Activated naive CD4-positive, alpha-beta T cell treated with anti-CD3 and anti-CD28 coated beads, Interleukin-2, amount 50 U/mL, for 24 hours (primary cell): ENCODE measurements around the gene C8A.

Experiments
- H3K27ac Mint-ChIP-seq: one replicate; pipeline ENCODE4 v1.8.0; 2021; ENCODE audit warnings: mild to moderate bottlenecking, mixed read lengths
- H3K27me3 Mint-ChIP-seq: one replicate; pipeline ENCODE4 v1.8.0; 2021; ENCODE audit warnings: mixed read lengths
- H3K36me3 Mint-ChIP-seq: one replicate; pipeline ENCODE4 v1.8.0; 2021; ENCODE audit warnings: mixed read lengths
- H3K4me1 Mint-ChIP-seq: one replicate; pipeline ENCODE4 v1.8.0; 2021; ENCODE audit warnings: mixed read lengths
- H3K4me3 Mint-ChIP-seq: one replicate; pipeline ENCODE4 v1.8.0; 2021; ENCODE audit warnings: mild to moderate bottlenecking, mixed read lengths
- H3K9me3 Mint-ChIP-seq: one replicate; pipeline ENCODE4 v1.8.0; 2021; ENCODE audit warnings: mixed read lengths

C8A gene

DNA sequence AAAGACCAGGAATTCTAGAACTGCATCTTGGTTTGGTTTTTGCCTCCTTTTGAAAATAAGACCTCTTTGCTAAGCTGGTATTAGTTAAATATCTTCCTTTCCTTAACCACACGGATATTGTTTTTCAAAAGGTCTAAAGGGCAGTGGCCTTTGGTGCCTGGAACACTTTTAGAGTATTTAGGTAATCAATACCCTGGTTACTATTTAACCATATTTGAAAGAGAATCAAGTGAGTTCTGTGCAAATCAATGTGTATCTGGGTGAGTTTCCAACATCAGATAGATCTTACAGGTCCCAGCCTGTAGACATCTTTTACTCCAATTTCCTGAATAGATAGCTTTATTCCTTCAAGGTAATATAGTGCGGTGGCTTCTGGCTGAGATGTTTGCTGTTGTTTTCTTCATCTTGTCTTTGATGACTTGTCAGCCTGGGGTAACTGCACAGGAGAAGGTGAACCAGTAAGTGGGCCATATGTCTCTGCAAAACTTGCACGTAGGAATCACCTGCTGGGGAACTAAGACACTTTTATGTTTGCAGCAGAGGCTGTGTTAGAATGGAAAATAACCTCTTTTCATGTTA lies at the start of gene C8A:
C8A (plus strand) TSS at position 277 of the 579 bp plus-strand sequence; CDS start at position 382, 105 bp downstream.
- Mint-ChIP-seq H3K36me3 (no peaks in the 10 kb centered on the region), H3K27me3 (peaks cover 16% of the 10 kb centered on the region), H3K9me3 (no peaks in the 10 kb centered on the region), H3K4me3 (no peak within 1 kb of the TSS), H3K27ac (no peak within 1 kb of the TSS), H3K4me1 (no peaks in the 10 kb centered on the region)

DNA sequence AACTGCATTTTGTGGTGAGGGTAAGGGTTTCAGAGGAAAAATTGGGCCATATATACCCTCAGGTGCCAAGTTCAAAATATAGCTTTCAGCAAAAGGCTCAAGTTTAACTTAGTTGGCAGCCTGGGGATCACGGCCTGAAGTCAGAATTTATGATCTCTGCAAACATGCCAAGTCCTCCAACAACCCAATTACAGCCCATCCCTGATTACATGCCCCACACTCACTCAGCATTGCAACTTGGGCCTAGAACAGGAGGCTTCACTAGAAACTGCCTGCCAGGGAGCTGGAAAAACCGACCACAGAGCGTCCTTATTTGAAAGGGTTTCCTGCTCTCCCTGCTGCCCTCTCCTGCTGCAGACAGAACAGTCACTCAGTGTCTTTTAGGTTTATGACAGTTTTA lies 47.8 kb upstream of the C8A start:
- Mint-ChIP-seq H3K9me3 (no peaks in the 10 kb centered on the region), H3K27me3 (peaks cover 3% of the 10 kb centered on the region), H3K36me3 (no peaks in the 10 kb centered on the region), H3K4me1 (no peaks in the 10 kb centered on the region), H3K27ac (no peak overlapping the region), H3K4me3 (no peak overlapping the region)

DNA sequence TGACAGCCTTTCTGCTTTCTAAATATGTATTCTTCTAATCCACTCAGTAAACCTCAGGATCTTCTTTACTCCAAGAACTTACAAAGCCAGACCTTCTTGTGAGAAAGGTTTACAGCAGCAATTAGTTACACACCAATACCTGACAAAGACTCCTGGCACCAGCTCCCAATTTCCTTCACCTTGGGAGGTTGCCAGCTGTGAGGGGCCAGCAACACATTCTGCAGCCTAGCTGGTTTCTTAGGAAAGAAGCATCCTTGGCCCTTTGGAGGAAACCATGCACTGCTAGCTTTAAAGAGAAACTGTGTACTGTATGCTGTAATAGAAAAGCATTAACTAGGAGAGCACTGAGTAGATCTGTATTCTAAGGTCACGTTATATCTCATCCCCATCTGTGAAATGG lies 46.2 kb upstream of the C8A start:
- no peaks in the 10 kb centered on the region for H3K4me1 Mint-ChIP-seq
- H3K27me3 Mint-ChIP-seq = peaks cover 3% of the 10 kb centered on the region
- H3K36me3 Mint-ChIP-seq = no peaks in the 10 kb centered on the region
- no peaks in the 10 kb centered on the region for H3K9me3 Mint-ChIP-seq
- no peak overlapping the region for H3K4me3 Mint-ChIP-seq
- no peak overlapping the region for H3K27ac Mint-ChIP-seq

DNA sequence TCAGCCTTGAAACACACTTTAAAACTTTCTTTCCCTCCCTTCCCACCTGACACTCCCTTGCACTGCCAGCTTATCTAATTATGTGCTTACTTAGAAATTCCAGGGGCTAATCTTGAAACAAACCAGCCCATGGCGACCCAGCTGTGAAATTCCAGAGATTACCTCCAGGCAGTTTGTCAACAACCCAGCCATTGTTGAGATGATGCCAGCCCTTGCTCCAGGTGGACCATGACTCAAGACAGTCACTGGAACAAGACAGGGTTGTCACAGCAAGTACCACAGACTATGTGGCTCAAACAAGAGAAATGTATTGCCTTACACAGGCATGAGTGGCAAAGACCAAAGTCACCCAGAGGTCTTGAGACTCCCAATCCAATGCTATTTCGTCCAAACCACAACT lies 43.3 kb upstream of the C8A start:
- Mint-ChIP-seq H3K4me3 (no peak overlapping the region), H3K4me1 (no peaks in the 10 kb centered on the region), H3K27me3 (peaks cover 9% of the 10 kb centered on the region), H3K27ac (no peak overlapping the region), H3K36me3 (no peaks in the 10 kb centered on the region), H3K9me3 (no peaks in the 10 kb centered on the region)

DNA sequence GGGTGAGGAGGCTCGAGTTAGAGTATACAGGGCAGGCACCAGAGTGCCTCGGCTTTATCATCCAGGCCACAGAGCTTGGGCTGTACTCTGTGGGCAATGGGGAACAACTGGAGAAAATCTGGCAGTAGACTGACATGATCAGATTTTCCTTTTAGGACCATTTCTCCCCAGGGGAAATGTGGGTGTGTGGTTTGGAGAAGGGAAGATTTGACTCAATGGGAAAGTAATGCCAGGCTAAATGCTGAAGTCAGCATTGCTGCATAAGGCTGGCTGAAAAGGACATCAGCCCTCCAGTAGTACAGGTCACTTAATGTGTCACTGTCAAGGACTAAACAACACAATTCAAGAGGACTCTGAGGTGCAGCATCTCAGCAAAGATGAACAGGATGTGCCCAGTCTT lies 40.4 kb upstream of the C8A start:
- no peak overlapping the region for H3K27ac Mint-ChIP-seq
- peaks cover 13% of the 10 kb centered on the region for H3K27me3 Mint-ChIP-seq
- no peaks in the 10 kb centered on the region for H3K4me1 Mint-ChIP-seq
- H3K4me3 Mint-ChIP-seq = no peak overlapping the region
- H3K9me3 Mint-ChIP-seq = no peaks in the 10 kb centered on the region
- H3K36me3 Mint-ChIP-seq = no peaks in the 10 kb centered on the region

DNA sequence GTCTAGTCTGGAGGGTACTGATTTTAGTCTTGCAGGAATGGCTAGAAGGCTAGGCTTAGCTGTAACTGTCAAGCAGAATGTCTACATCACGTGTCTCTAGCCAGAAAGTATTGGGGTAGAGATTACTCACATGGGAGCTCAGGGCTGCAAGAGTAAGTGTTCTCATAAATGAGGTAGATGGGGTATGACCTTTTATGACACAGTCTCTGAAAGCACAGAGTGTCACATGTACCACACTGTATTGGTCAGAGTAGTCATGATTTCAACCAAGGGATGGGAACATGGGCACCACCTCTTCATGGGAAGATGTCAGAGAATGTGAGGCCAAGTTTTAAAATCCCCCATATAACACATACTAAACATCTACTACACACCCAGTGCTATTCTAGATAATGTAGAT lies 38.3 kb upstream of the C8A start:
- no peaks in the 10 kb centered on the region for H3K36me3 Mint-ChIP-seq
- peaks cover 11% of the 10 kb centered on the region for H3K27me3 Mint-ChIP-seq
- H3K27ac Mint-ChIP-seq = no peak overlapping the region
- no peaks in the 10 kb centered on the region for H3K4me1 Mint-ChIP-seq
- no peaks in the 10 kb centered on the region for H3K9me3 Mint-ChIP-seq
- H3K4me3 Mint-ChIP-seq = no peak overlapping the region

DNA sequence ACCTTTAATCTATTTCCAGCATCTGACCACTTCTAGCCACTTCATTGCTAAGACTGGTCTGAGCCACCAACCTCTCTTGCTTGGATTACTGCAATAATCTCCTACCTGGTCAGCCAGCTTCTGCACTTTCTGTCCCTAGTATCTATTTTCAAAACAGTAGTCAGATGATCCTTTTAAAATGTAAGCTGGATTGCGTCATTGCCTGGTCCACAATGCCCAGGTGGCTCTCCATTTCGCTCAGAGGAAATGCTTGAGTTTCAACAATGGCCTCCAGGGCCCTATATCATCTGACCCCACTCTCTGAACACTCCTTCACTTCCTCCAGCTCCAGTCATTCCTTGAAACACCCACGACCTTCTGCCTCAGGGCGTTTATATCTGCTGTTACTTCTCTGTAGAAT lies 37.7 kb upstream of the C8A start:
- H3K27me3 Mint-ChIP-seq = peaks cover 11% of the 10 kb centered on the region
- H3K36me3 Mint-ChIP-seq = no peaks in the 10 kb centered on the region
- no peak overlapping the region for H3K27ac Mint-ChIP-seq
- H3K4me3 Mint-ChIP-seq = no peak overlapping the region
- no peaks in the 10 kb centered on the region for H3K4me1 Mint-ChIP-seq
- no peaks in the 10 kb centered on the region for H3K9me3 Mint-ChIP-seq

DNA sequence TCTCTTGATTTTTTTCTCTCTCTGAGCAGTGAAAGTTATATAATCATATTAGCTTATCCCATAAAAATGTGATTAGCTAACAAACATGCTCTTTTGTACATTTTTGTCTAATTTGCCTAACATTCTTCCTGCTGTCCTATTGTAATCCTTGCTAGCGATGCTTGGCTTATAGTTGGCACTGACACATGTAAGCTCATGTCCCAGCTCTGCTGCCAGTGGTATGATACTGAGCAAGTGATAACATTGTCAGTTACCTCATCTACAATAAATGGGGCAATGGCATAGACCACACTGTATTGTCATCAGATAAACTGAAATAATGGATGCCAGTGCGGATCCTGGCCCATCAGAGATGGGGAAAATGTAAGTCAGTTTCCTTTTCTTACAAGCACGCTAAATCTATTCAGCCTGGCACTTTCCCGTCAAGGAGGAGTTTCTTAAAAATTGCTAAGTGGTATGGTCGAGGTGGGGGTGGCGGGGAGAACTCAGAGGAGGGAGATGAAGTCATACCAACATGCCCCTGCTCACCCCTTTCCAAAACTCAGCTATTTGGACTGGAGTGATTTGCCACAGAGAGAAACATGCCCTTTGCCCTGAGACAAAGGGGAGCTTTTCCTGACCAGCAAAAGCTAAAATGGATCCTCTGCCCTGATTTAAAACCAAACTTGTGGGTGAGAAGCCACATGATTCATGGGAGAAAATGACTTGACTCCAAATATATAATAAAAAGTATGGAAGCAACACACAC lies 36.7 kb upstream of the C8A start:
- Mint-ChIP-seq H3K36me3 (no peaks in the 10 kb centered on the region), H3K27me3 (peaks cover 11% of the 10 kb centered on the region), H3K4me3 (no peak overlapping the region), H3K27ac (no peak overlapping the region), H3K4me1 (no peaks in the 10 kb centered on the region), H3K9me3 (no peaks in the 10 kb centered on the region)

DNA sequence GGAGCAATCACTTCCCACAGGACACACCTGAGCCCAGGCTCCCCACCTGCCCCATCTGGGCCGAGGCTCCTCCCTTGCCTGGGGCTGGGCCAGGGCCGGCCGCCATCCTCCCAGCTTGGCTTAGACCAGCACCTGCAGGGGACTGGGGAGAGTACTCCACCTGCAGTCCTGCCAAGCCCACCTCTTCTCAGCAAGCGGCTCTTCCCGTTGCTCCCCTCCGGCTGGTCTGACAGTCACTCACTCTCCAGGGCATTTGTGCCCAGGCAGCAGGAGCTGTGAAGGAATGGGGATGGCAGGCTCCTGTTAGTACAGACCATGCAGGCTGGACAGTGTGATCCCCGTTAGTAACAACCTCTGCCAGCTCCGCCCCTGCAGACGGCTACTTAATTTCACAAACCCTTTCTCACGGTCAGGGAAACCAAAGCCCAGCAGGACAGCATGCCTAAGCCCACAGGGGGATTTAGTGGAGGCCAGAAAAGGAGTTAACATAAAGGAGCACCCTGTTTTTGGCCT lies 35.2 kb upstream of the C8A start, which contains the start of gene FYB2:
FYB2 (minus strand) TSS at position 18 of the 513 bp plus-strand sequence. CDS start 114 bp downstream, outside the sequence.
- H3K9me3 Mint-ChIP-seq = no peaks in the 10 kb centered on the region
- H3K27me3 Mint-ChIP-seq = peaks cover 8% of the 10 kb centered on the region
- H3K36me3 Mint-ChIP-seq = no peaks in the 10 kb centered on the region
- H3K4me1 Mint-ChIP-seq = no peaks in the 10 kb centered on the region
- no peak within 1 kb of the TSS for H3K27ac Mint-ChIP-seq
- no peak within 1 kb of the TSS for H3K4me3 Mint-ChIP-seq

DNA sequence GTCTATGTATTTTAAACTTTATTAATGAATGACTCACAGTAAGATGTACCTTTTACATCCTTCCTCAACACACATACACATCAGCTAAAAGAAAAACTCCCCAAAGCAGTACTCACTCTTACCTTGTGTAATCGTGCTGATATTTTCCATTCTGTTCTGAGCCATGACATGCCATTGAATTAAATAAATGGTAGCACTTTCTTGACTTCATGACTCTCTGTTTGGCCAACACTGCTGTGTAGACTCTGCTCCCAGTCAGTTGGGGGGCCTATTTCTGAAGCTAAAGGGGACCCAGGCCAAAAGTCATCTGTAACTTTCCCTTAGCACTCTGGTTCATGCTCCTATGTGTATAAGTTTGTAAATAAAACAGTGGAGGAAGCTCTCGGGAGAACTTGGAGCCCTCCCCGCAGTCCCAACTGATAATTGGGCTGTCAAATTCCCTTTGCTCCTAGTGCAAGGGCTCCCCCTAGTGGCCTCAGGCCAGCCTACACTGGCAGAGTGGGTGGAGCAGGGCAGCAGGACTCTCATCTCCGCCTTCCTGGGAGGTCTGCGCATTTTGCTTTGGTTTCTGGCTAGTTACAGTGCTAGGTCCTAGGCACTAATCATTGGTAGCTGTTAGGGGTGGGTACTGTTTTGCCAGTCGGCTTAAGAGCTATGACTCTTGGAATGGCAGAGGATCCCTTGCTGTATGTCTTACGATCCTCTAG lies 33.7 kb upstream of the C8A start:
- peaks cover 7% of the 10 kb centered on the region for H3K27me3 Mint-ChIP-seq
- no peaks in the 10 kb centered on the region for H3K9me3 Mint-ChIP-seq
- no peak overlapping the region for H3K27ac Mint-ChIP-seq
- H3K4me3 Mint-ChIP-seq = no peak overlapping the region
- H3K36me3 Mint-ChIP-seq = no peaks in the 10 kb centered on the region
- no peaks in the 10 kb centered on the region for H3K4me1 Mint-ChIP-seq

DNA sequence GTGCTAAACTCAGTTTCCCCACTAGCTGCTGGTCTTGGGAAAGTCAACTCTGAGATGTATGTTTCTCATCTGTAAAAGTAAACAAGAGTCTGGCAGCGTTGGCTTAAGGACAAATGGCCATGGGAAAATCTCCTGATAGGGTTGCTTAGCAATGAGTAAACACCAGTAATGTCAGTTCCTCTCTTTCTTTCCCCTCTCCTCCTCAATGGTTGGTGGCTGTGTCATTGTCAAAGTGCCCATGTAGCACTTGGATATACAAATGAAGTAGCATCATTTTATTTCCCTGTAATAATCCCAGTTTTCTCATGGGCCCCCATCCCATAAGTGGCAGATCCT lies 33.2 kb upstream of the C8A start:
- Mint-ChIP-seq H3K27me3 (peaks cover 5% of the 10 kb centered on the region), H3K4me3 (no peak overlapping the region), H3K36me3 (no peaks in the 10 kb centered on the region), H3K9me3 (no peaks in the 10 kb centered on the region), H3K27ac (no peak overlapping the region), H3K4me1 (no peaks in the 10 kb centered on the region)

DNA sequence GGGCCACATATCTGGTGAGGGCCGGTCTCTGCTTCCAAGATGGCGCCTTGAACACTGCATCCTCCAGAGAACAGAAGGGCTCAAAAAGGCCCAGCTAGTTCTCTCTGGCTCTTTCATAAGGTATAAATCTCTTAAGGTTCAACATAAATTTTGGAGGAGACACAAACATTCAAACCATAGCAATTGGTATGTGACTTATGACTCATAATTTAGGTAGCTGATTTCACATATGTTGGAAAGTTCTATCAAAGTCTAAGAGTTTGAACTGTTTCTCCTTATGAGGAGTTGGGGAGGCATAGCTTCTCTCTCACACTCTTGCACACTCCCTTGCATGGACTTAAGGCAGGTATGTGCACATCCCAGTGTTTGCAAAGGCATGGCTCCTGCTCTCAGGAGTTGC lies 30.3 kb upstream of the C8A start:
- no peaks in the 10 kb centered on the region for H3K36me3 Mint-ChIP-seq
- H3K9me3 Mint-ChIP-seq = no peaks in the 10 kb centered on the region
- H3K4me1 Mint-ChIP-seq = no peaks in the 10 kb centered on the region
- H3K4me3 Mint-ChIP-seq = no peak overlapping the region
- H3K27me3 Mint-ChIP-seq = peaks cover 1% of the 10 kb centered on the region
- no peak overlapping the region for H3K27ac Mint-ChIP-seq

DNA sequence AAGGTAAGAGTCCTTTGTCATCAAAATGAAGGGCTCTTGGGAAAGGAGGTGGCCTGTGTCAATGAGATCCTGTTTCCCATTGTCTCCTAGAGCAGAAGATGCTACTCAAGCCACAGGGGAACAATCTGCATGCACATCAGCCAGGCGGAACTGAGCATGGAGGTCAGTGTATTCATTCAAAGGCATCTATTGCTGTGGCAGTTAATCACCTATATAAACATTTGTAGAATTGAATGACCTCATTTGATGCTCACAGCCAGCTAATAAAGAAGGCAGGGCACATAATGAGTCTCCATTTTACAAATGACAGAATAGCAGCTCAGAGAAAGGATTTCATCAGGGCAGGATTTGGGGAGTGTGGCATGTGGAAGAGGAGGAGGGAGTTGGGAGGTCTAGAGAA lies 29.7 kb upstream of the C8A start:
- Mint-ChIP-seq H3K27me3 (peaks cover 4% of the 10 kb centered on the region), H3K36me3 (no peaks in the 10 kb centered on the region), H3K4me3 (no peak overlapping the region), H3K4me1 (no peaks in the 10 kb centered on the region), H3K9me3 (no peaks in the 10 kb centered on the region), H3K27ac (no peak overlapping the region)

DNA sequence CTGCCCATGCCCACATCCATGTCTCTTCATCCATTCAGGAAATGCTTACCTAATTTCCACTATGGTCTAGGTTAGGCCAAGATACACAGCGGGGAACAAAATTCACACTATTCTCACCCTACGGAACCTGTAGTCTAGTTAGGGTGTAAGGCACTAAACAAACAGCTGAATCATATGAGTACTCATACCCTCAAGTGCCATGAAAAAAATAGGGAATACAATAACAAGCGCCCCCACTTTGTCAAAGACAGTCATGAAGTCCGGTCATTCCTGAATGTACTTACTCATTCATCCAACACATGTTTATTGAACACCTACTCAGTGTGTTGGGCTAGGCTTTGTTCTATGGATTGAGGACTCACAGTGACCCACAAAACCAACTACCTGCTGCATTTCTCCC lies 29.2 kb upstream of the C8A start:
- no peak overlapping the region for H3K4me3 Mint-ChIP-seq
- no peak overlapping the region for H3K27ac Mint-ChIP-seq
- no peaks in the 10 kb centered on the region for H3K4me1 Mint-ChIP-seq
- H3K36me3 Mint-ChIP-seq = no peaks in the 10 kb centered on the region
- no peaks in the 10 kb centered on the region for H3K9me3 Mint-ChIP-seq
- H3K27me3 Mint-ChIP-seq = peaks cover 5% of the 10 kb centered on the region

DNA sequence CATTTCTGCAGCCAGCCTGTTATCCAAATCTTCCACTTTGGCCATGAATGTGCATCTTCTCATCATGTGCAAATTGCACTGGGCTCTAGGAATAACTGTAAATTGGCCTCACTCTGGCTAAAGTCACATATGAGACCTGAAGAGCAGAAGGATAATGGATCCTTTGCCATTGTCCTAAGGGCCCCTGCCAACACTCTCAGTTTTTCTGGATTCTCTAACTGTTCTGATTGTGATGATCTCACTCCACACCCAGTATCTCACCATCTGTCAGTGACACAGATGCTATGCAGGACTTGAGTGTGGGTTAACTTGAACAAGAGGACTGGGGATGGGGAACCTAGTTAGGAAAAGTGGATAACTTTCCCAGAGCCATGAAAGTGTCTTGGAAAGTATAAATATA lies 26.9 kb upstream of the C8A start:
- Mint-ChIP-seq H3K36me3 (no peaks in the 10 kb centered on the region), H3K27ac (no peak overlapping the region), H3K27me3 (peaks cover 8% of the 10 kb centered on the region), H3K4me1 (peaks cover 8% of the 10 kb centered on the region), H3K4me3 (no peak overlapping the region), H3K9me3 (no peaks in the 10 kb centered on the region)

DNA sequence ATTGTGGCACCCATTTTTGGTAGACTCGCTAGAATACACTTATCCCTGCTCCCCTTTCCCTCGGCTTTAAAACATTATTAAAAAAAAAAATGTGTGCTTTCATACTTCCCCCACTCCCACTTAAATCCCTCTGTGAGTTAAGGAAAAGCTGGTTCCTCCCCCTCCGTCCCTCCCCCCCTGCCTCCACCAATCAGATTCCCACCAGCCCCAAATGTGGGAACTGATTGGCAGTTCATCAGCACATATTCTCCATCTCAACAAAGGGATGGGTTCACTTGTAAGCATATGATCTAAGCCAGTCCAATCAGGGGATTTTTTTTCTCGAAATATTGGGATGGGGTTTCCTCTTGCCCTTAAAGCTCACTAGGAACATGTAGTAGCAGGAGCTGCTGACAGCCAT lies 24.5 kb upstream of the C8A start:
- H3K4me1 Mint-ChIP-seq = peaks cover 8% of the 10 kb centered on the region
- H3K9me3 Mint-ChIP-seq = no peaks in the 10 kb centered on the region
- no peaks in the 10 kb centered on the region for H3K36me3 Mint-ChIP-seq
- H3K4me3 Mint-ChIP-seq = no peak overlapping the region
- H3K27ac Mint-ChIP-seq = no peak overlapping the region
- H3K27me3 Mint-ChIP-seq = peaks cover 8% of the 10 kb centered on the region
